Fibroblast of peridontal ligament (primary cell): ENCODE data around the gene FXYD1.
"Not testable (repeated sequence)": the region's sequence is repeated elsewhere in the genome, so short reads cannot be mapped to it uniquely, and the experiment has no call there.

Source experiments
- DNase-seq: peaks from one replicate; pipeline ENCODE4 v3.0.0-alpha.2; 2010; ENCODE audit errors: extremely low read depth

The FXYD1 gene

GRCh38 chr19:35143231-35143715 lies 4.6 kb downstream of the FXYD1 start, which contains the start of gene FXYD7:
FXYD7 (plus strand) TSS chr19:35143255; CDS start chr19:35143334, 79 bp downstream.
- no peak for DNase-seq

- DNase-seq = no peak
Observed at GRCh38 chr19:35143818-35144217, 5.2 kb downstream of the FXYD1 start.

- no peak for DNase-seq
Observed at GRCh38 chr19:35144259-35144599, 5.6 kb downstream of the FXYD1 start.

GRCh38 chr19:35144600-35145436 lies 6.2 kb downstream of the FXYD1 start:
- DNase-seq = no peak

- no peak for DNase-seq
Observed at GRCh38 chr19:35146746-35147459, 8.3 kb downstream of the FXYD1 start.

- DNase-seq = no peak
Observed at GRCh38 chr19:35149463-35149862, 10.8 kb downstream of the FXYD1 start.

- DNase-seq = no peak
Observed at GRCh38 chr19:35150445-35150844, 11.8 kb downstream of the FXYD1 start.

- no peak for DNase-seq
Observed at GRCh38 chr19:35151273-35152065, 12.8 kb downstream of the FXYD1 start.

GRCh38 chr19:35153129-35153522 lies 14.5 kb downstream of the FXYD1 start:
- not testable (repeated sequence) for DNase-seq

- DNase-seq = peak; percentile 13
Observed at GRCh38 chr19:35153701-35154524, 15.3 kb downstream of the FXYD1 start.

- peak; percentile 53 for DNase-seq
Observed at GRCh38 chr19:35154525-35155406, 16.1 kb downstream of the FXYD1 start, which contains the start of gene FXYD5. FXYD5 (plus strand) TSS chr19:35154735; CDS start chr19:35155551, 816 bp downstream.

- no peak for DNase-seq
Observed at GRCh38 chr19:35155441-35155840, 16.8 kb downstream of the FXYD1 start.

GRCh38 chr19:35155981-35156672 lies 17.5 kb downstream of the FXYD1 start:
- no peak for DNase-seq

GRCh38 chr19:35156673-35157014 lies 18.0 kb downstream of the FXYD1 start:
- DNase-seq = no peak

- no peak for DNase-seq
Observed at GRCh38 chr19:35157431-35157830, 18.8 kb downstream of the FXYD1 start.

GRCh38 chr19:35159606-35160005 lies 21.0 kb downstream of the FXYD1 start:
- DNase-seq = no peak

GRCh38 chr19:35160629-35161433 lies 22.2 kb downstream of the FXYD1 start:
- no peak for DNase-seq

GRCh38 chr19:35161434-35161743 lies 22.8 kb downstream of the FXYD1 start:
- DNase-seq = no peak
